HepG2 (cell line): ENCODE data around the gene C12orf43. TPM values are rescaled to one million over a fixed set of nuclear protein-coding genes. Genes with fewer than 3 reads are reported as not detected.

ENCODE experiments used
- AGO1 ChIP-seq: fragments of 200-400 bp; formaldehyde crosslinking; IDR thresholded peaks from 2 replicates; pipeline ENCODE4 v1.6.1; 2017; ENCODE audit warnings: mild to moderate bottlenecking, low read depth, low read length, moderate library complexity; ENCODE audit not compliant: poor library complexity, severe bottlenecking
- CREB3 ChIP-seq: sonication (generic); formaldehyde crosslinking; IDR thresholded peaks from 2 replicates; pipeline ENCODE4 v1.5.0; 2020; ENCODE audit warnings: missing genetic modification reagents
- DZIP1 ChIP-seq: sonication (generic); formaldehyde crosslinking; IDR thresholded peaks from 2 replicates; pipeline ENCODE4 v1.5.0; 2020; ENCODE audit warnings: mild to moderate bottlenecking, missing genetic modification reagents
- KAT7 ChIP-seq: IDR thresholded peaks from 2 replicates; pipeline ENCODE4 v1.6.1; 2018; ENCODE audit warnings: borderline replicate concordance, missing compliant biosample characterization
- KDM6A ChIP-seq: IDR thresholded peaks from 2 replicates; pipeline ENCODE4 v1.6.1; 2016; ENCODE audit warnings: low read depth
- KLF11 ChIP-seq: IDR thresholded peaks from 2 replicates; pipeline ENCODE4 v1.6.1; 2016; ENCODE audit warnings: missing compliant biosample characterization
- KLF12 ChIP-seq: sonication (generic); formaldehyde crosslinking; IDR thresholded peaks from 2 replicates; pipeline ENCODE4 v1.4.0; 2020; ENCODE audit warnings: missing genetic modification reagents, borderline replicate concordance
- MED1 ChIP-seq: sonication (generic); formaldehyde crosslinking; IDR thresholded peaks from 2 replicates; pipeline ENCODE4 v1.4.0; 2020; ENCODE audit warnings: missing genetic modification reagents
- RFXAP ChIP-seq: sonication (generic); formaldehyde crosslinking; IDR thresholded peaks from 2 replicates; pipeline ENCODE4 v1.4.0; 2020; ENCODE audit warnings: missing genetic modification reagents, borderline replicate concordance
- SPEN ChIP-seq: sonication (generic); formaldehyde crosslinking; IDR thresholded peaks from 2 replicates; pipeline ENCODE4 v1.5.1; 2020; ENCODE audit warnings: low read depth, mild to moderate bottlenecking, missing genetic modification reagents
- TFAP4 ChIP-seq: sonication (generic); IDR thresholded peaks from 2 replicates; pipeline ENCODE4 v1.6.1; 2016; ENCODE audit warnings: low read depth, borderline replicate concordance
- WIZ ChIP-seq: sonication (generic); formaldehyde crosslinking; IDR thresholded peaks from 2 replicates; pipeline ENCODE4 v1.5.1; 2020; ENCODE audit warnings: mild to moderate bottlenecking, missing genetic modification reagents
- ZFAT ChIP-seq: sonication (generic); formaldehyde crosslinking; conservative IDR thresholded peaks from 2 replicates; pipeline ENCODE4 v1.8.1; 2023; ENCODE audit warnings: missing genetic modification reagents, inconsistent platforms
- ZFP1 ChIP-seq: IDR thresholded peaks from 2 replicates; pipeline ENCODE4 v1.6.1; 2016
- ZFP90 ChIP-seq: sonication (generic); formaldehyde crosslinking; IDR thresholded peaks from 2 replicates; pipeline ENCODE4 v1.8.0; 2022; ENCODE audit warnings: missing genetic modification reagents, mild to moderate bottlenecking, inconsistent platforms, borderline replicate concordance
- ZHX1 ChIP-seq: sonication (generic); formaldehyde crosslinking; IDR thresholded peaks from 2 replicates; pipeline ENCODE4 v1.8.1; 2022; ENCODE audit warnings: low read depth, mild to moderate bottlenecking, missing genetic modification reagents
- ZNF468 ChIP-seq: sonication (generic); formaldehyde crosslinking; IDR thresholded peaks from 2 replicates; pipeline ENCODE4 v1.8.0; 2022; ENCODE audit warnings: mild to moderate bottlenecking, moderate library complexity, missing genetic modification reagents
- ZNF484 ChIP-seq: sonication (generic); formaldehyde crosslinking; IDR thresholded peaks from 2 replicates; pipeline ENCODE4 v1.5.1; 2020; ENCODE audit warnings: mild to moderate bottlenecking, low read depth, missing genetic modification reagents, borderline replicate concordance
- ZNF672 ChIP-seq: sonication (generic); formaldehyde crosslinking; IDR thresholded peaks from 2 replicates; pipeline ENCODE4 v1.8.1; 2022; ENCODE audit warnings: missing genetic modification reagents
- ZNF772 ChIP-seq: sonication (generic); formaldehyde crosslinking; IDR thresholded peaks from 2 replicates; pipeline ENCODE4 v1.5.0; 2020; ENCODE audit warnings: mild to moderate bottlenecking, missing genetic modification reagents
- ZSCAN21 ChIP-seq: sonication (generic); formaldehyde crosslinking; IDR thresholded peaks from 2 replicates; pipeline ENCODE4 v1.8.0; 2022; ENCODE audit warnings: mild to moderate bottlenecking, missing genetic modification reagents, moderate library complexity, borderline replicate concordance
- polyA plus RNA-seq, 8 experiments: library from polyadenylated mRNA; depleted of rRNA in 3 of 8; stranded (reverse) in 7 of 8; unstranded in 1 of 8; fragments of >200 nt; fragmentation: Illumina TruSeq in 4 of 8; extraction: Trizol in 4 of 8; gene quantifications; 2 replicates each; pipeline versions ENCODE4 v1.2.1 to v1.2.3, GENCODE V29; 2011 to 2016; ENCODE audit warnings: low read depth in 4 of 8, missing spikeins in 1 of 8, mixed read lengths in 1 of 8; ENCODE audit not compliant: insufficient read depth in 1 of 8
- total RNA-seq, 5 experiments: library from RNA; depleted of rRNA; stranded (reverse); fragments of >200 nt; fragmentation: Illumina TruSeq; extraction: Trizol; gene quantifications; 2 replicates each; pipeline ENCODE4 v1.2.3, GENCODE V29; 2016; ENCODE audit warnings: low read depth in 1 of 5

C12orf43 gene
- total and polyA plus RNA-seq, 2 of the 13 experiments (the other 11 are each of a cell fraction or from before 2014, with no cell fraction given) = 7.9 to 11.1 TPM

- TF ChIP-seq DZIP1 (CRISPR knock-in tag) (no peak), ZHX1 (no peak), KLF11 (CRISPR knock-in tag) (no peak), ZFP90 (CRISPR knock-in tag) (no peak), ZSCAN21 (no peak), ZNF672 (CRISPR knock-in tag) (no peak), ZNF772 (CRISPR knock-in tag) (no peak), ZNF468 (CRISPR knock-in tag) (no peak), WIZ (CRISPR knock-in tag) (0 out of 2 replicates have a peak, but pooled peaks have one; percentile 32), RFXAP (CRISPR knock-in tag) (peak; percentile 9; the same call in 1 of the 2 replicates), CREB3 (CRISPR knock-in tag) (no peak), ZFP1 (CRISPR knock-in tag) (no peak), ZFAT (CRISPR knock-in tag) (no peak), TFAP4 (0 out of 2 replicates have a peak, but pooled peaks have one; percentile 27), KDM6A (peak; percentile 80), MED1 (CRISPR knock-in tag) (peak; percentile 70), KAT7 (CRISPR knock-in tag) (no peak), SPEN (no peak), AGO1 (no peak), KLF12 (CRISPR knock-in tag) (0 out of 2 replicates have a peak, but pooled peaks have one; percentile 37), ZNF484 (CRISPR knock-in tag) (no peak)
Observed at GRCh38 chr12:121025442-121026226, 9.3 kb upstream of the C12orf43 start (continued).
